Astrocyte (in vitro differentiated cells and primary cell): ENCODE results near the gene FANCL.

Experiments used
- CTCF ChIP-seq: IDR thresholded peaks from 2 replicates; pipeline ENCODE4 v1.5.1; 2011; ENCODE audit warnings: low read depth, mild to moderate bottlenecking, inconsistent platforms, low read length, moderate library complexity; ENCODE audit not compliant: insufficient read depth
- EZH2 ChIP-seq: IDR thresholded peaks from 2 replicates; pipeline ENCODE4 v1.6.1; 2012; ENCODE audit warnings: mild to moderate bottlenecking, low read length, inconsistent platforms; ENCODE audit not compliant: insufficient read depth

- TF ChIP-seq CTCF (no peak), EZH2 (no peak)
These were observed 84.3 kb downstream of the FANCL start for GRCh38 chr2:58156780-58157179.
